ENCODE data around the gene FSHR. TPM values are rescaled to one million over a fixed set of nuclear protein-coding genes. Genes with fewer than 3 reads are reported as not detected.

Gene FSHR
- total and polyA plus RNA-seq, 2 of the 8 experiments (the other 6 are each of a cell fraction or from before 2014, with no cell fraction given), result not detected

DNA sequence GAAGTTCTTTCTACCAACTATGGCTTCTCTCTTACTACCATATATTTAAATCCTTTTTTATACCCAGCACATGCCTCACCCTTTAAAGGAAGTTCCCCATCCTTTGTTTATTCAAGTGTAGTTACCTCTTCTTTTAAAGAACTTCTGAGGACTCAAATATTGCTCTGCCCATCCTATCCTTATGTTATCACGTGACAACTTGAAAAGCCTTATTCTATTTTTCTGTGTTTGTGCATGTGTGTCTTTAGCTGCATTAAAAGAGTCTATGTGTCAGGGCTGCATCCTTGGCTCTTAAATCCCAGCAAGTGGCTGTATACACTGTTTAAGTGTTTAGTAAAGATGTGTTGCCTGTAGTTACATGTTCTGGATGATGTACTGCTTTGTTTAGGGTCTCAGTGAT lies 22.5 kb downstream of the FSHR start (continued):
- TF ChIP-seq, protein P1, sequence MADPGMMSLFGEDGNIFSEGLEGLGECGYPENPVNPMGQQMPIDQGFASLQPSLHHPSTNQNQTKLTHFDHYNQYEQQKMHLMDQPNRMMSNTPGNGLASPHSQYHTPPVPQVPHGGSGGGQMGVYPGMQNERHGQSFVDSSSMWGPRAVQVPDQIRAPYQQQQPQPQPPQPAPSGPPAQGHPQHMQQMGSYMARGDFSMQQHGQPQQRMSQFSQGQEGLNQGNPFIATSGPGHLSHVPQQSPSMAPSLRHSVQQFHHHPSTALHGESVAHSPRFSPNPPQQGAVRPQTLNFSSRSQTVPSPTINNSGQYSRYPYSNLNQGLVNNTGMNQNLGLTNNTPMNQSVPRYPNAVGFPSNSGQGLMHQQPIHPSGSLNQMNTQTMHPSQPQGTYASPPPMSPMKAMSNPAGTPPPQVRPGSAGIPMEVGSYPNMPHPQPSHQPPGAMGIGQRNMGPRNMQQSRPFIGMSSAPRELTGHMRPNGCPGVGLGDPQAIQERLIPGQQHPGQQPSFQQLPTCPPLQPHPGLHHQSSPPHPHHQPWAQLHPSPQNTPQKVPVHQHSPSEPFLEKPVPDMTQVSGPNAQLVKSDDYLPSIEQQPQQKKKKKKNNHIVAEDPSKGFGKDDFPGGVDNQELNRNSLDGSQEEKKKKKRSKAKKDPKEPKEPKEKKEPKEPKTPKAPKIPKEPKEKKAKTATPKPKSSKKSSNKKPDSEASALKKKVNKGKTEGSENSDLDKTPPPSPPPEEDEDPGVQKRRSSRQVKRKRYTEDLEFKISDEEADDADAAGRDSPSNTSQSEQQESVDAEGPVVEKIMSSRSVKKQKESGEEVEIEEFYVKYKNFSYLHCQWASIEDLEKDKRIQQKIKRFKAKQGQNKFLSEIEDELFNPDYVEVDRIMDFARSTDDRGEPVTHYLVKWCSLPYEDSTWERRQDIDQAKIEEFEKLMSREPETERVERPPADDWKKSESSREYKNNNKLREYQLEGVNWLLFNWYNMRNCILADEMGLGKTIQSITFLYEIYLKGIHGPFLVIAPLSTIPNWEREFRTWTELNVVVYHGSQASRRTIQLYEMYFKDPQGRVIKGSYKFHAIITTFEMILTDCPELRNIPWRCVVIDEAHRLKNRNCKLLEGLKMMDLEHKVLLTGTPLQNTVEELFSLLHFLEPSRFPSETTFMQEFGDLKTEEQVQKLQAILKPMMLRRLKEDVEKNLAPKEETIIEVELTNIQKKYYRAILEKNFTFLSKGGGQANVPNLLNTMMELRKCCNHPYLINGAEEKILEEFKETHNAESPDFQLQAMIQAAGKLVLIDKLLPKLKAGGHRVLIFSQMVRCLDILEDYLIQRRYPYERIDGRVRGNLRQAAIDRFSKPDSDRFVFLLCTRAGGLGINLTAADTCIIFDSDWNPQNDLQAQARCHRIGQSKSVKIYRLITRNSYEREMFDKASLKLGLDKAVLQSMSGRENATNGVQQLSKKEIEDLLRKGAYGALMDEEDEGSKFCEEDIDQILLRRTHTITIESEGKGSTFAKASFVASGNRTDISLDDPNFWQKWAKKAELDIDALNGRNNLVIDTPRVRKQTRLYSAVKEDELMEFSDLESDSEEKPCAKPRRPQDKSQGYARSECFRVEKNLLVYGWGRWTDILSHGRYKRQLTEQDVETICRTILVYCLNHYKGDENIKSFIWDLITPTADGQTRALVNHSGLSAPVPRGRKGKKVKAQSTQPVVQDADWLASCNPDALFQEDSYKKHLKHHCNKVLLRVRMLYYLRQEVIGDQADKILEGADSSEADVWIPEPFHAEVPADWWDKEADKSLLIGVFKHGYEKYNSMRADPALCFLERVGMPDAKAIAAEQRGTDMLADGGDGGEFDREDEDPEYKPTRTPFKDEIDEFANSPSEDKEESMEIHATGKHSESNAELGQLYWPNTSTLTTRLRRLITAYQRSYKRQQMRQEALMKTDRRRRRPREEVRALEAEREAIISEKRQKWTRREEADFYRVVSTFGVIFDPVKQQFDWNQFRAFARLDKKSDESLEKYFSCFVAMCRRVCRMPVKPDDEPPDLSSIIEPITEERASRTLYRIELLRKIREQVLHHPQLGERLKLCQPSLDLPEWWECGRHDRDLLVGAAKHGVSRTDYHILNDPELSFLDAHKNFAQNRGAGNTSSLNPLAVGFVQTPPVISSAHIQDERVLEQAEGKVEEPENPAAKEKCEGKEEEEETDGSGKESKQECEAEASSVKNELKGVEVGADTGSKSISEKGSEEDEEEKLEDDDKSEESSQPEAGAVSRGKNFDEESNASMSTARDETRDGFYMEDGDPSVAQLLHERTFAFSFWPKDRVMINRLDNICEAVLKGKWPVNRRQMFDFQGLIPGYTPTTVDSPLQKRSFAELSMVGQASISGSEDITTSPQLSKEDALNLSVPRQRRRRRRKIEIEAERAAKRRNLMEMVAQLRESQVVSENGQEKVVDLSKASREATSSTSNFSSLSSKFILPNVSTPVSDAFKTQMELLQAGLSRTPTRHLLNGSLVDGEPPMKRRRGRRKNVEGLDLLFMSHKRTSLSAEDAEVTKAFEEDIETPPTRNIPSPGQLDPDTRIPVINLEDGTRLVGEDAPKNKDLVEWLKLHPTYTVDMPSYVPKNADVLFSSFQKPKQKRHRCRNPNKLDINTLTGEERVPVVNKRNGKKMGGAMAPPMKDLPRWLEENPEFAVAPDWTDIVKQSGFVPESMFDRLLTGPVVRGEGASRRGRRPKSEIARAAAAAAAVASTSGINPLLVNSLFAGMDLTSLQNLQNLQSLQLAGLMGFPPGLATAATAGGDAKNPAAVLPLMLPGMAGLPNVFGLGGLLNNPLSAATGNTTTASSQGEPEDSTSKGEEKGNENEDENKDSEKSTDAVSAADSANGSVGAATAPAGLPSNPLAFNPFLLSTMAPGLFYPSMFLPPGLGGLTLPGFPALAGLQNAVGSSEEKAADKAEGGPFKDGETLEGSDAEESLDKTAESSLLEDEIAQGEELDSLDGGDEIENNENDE (IDR thresholded peaks at IDR 0.05; ENCODE audit: insufficient replicate concordance, low read length), result no peak
- TF ChIP-seq E2F6 (IDR thresholded peaks at IDR 0.05) (no peak), EP300 (IDR thresholded peaks at IDR 0.05; ENCODE audit: borderline replicate concordance in 1 of 2, low read depth in 2 of 2, low read length in 2 of 2) (no peak), BRCA1 (IDR thresholded peaks at IDR 0.05; ENCODE audit: low read depth, low read length) (no peak), ATF3 (IDR thresholded peaks at IDR 0.05; ENCODE audit: insufficient read depth, low read depth, low read length) (no peak)
